ENCODE measurements around the gene CMTM6.

DNA sequence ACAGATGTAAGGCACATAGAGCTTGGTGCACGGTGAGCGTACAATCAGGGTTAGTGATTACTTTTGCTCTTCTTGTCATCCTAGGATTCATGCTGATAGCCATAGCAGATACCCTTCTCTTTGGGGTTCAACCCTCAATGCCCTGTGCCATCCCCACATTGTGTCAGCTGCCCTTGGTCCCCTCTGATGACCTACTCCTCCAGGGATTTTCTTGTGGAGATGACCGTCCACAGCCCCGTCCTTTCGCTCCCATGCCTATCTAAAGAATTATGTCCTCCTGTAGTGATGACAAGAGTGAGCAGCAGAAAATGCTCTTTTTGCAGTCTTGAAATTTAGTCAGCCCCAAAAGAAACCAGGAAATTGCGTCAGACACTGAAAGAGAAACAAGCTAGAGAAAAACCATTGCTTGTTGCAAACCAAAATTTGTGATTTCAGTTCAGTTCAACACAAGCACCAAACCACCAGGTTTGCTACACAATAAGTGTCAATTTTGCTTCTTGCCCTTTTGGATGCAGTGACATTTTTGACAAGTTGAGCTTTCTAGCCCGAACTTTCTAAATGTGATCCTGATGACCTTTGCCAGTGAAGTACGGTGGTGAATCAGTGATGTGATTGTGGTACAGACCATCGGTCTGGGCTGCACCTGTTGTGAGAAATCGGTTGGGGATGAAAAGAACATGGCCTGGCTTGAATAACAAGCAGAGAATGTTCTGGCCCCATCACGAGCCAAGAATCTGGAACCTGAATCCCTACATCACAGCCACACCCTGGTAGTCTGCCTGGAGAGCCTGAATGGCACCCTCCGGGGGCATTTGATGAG lies 69.7 kb downstream of the CMTM6 start:
- TF ChIP-seq, protein P1, sequence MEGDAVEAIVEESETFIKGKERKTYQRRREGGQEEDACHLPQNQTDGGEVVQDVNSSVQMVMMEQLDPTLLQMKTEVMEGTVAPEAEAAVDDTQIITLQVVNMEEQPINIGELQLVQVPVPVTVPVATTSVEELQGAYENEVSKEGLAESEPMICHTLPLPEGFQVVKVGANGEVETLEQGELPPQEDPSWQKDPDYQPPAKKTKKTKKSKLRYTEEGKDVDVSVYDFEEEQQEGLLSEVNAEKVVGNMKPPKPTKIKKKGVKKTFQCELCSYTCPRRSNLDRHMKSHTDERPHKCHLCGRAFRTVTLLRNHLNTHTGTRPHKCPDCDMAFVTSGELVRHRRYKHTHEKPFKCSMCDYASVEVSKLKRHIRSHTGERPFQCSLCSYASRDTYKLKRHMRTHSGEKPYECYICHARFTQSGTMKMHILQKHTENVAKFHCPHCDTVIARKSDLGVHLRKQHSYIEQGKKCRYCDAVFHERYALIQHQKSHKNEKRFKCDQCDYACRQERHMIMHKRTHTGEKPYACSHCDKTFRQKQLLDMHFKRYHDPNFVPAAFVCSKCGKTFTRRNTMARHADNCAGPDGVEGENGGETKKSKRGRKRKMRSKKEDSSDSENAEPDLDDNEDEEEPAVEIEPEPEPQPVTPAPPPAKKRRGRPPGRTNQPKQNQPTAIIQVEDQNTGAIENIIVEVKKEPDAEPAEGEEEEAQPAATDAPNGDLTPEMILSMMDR (IDR thresholded peaks at IDR 0.05; ENCODE audit: insufficient read depth, low read depth, low read length): no peak
- TF ChIP-seq EZH2 (IDR thresholded peaks at IDR 0.05; ENCODE audit: insufficient read depth, low read length): no peak

All from astrocyte (in vitro differentiated cells and primary cell).